Lung (tissue), 12 donors: ENCODE measurements around the gene TLE5. TPM values are rescaled to one million over a fixed set of nuclear protein-coding genes. Genes with fewer than 3 reads are reported as not detected.

ENCODE experiments used
- ATAC-seq: fragments of 200-7000 bp; cut with Tn5 transposase; one replicate; pipeline ENCODE4 v1.9.1; 2020; ENCODE audit warnings: moderate number of reproducible peaks; ENCODE audit not compliant: insufficient read depth, low FRiP score
- DNase-seq, 3 donors: peaks; one replicate each; pipeline ENCODE4 v3.0.0-alpha.2; 2013 to 2017
- H3K27ac ChIP-seq, 2 donors: one replicate each; pipeline ENCODE4 v1.5.1; 2013; ENCODE audit warnings: mild to moderate bottlenecking in 2 of 2, moderate library complexity in 2 of 2, control low read depth in 1 of 2, inconsistent platforms in 1 of 2, low read depth in 1 of 2, low read length in 1 of 2
- H3K27me3 ChIP-seq, 3 donors: one replicate each; pipeline ENCODE4 v1.5.1; 2013; ENCODE audit warnings: low read length in 2 of 3; ENCODE audit not compliant: control insufficient read depth in 3 of 3, insufficient read depth in 3 of 3
- H3K36me3 ChIP-seq, 4 donors: one replicate each; pipeline ENCODE4 v1.5.1; 2013; ENCODE audit warnings: low read length in 4 of 4, mild to moderate bottlenecking in 1 of 4, moderate library complexity in 1 of 4; ENCODE audit not compliant: control insufficient read depth in 4 of 4, insufficient read depth in 4 of 4
- H3K4me1 ChIP-seq, 5 donors: one replicate each; pipeline ENCODE4 v1.5.1; 2013; ENCODE audit warnings: low read length in 5 of 5, mild to moderate bottlenecking in 2 of 5, moderate library complexity in 1 of 5; ENCODE audit not compliant: control insufficient read depth in 5 of 5, insufficient read depth in 5 of 5
- H3K4me3 ChIP-seq: one replicate; pipeline ENCODE4 v1.5.1; 2013; ENCODE audit warnings: mild to moderate bottlenecking, control low read depth, moderate library complexity
- H3K9ac ChIP-seq, 2 donors: one replicate each; pipeline ENCODE4 v1.5.1; 2013; ENCODE audit warnings: low read length in 2 of 2, control low read depth in 1 of 2; ENCODE audit not compliant: insufficient read depth in 1 of 2
- H3K9me3 ChIP-seq, 4 donors: one replicate each; pipeline ENCODE4 v1.5.1; 2013; ENCODE audit warnings: low read length in 3 of 4, mild to moderate bottlenecking in 1 of 4, moderate library complexity in 1 of 4; ENCODE audit not compliant: control insufficient read depth in 4 of 4, insufficient read depth in 3 of 4
- CTCF ChIP-seq: IDR thresholded peaks from 2 replicates; pipeline ENCODE4 v1.5.1; 2012; ENCODE audit warnings: mild to moderate bottlenecking; ENCODE audit errors: control extremely low read depth, extremely low read depth
- WGBS, 2 donors: extraction: QIAGEN DNeasy Blood & Tissue Kit; methylation state at CpG; one replicate each; pipeline ENCODE4 v1.1.7; 2013; 5-methylcytosine and 5-hydroxymethylcytosine counted together
- polyA plus RNA-seq, 2 donors: library from polyadenylated mRNA; stranded (reverse); fragments of 200-250 nt; gene quantifications; one replicate each; pipeline ENCODE4 v1.2.1, GENCODE V29; 2013
- total RNA-seq, 2 donors: library from RNA; depleted of rRNA in 1 of 2; stranded (reverse); fragments of >200 nt in 1 of 2; gene quantifications; one replicate each; pipeline ENCODE4 v1.2.1, GENCODE V29; 2014 to 2021
- donor health status: control.
- donor health status: control.
- donor health status: Bipolar disorder and iron deficiency.
- donor health status: healthy.
- donor health status: DM: yes; HTN: yes; CAD: no.

The TLE5 gene
- total and polyA plus RNA-seq, 4 donors = 179 to 797 (median 410) TPM

- H3K9me3 ChIP-seq = peaks cover 0 to 1% (median 0%) of the 10 kb centered on the region in 4 donors
- DNase-seq (no peak), ATAC-seq (no peak)
- TF ChIP-seq CTCF = no peak
- no peak overlapping the region for H3K27ac ChIP-seq
- H3K9ac ChIP-seq = peak overlapping the region in 1 of 2 donors; percentile 13
- H3K36me3 ChIP-seq = peaks cover 0 to 16% (median 5%) of the 10 kb centered on the region in 4 donors
- no peak overlapping the region for H3K4me3 ChIP-seq
- peaks cover 0 to 26% (median 4%) of the 10 kb centered on the region in 5 donors for H3K4me1 ChIP-seq
- H3K27me3 ChIP-seq = no peaks in the 10 kb centered on the region
- WGBS, 2 donors = 93 to 95% methylated on average over 1 of the region's 1 CpG
Observed at GRCh38 chr19:3026768-3027167, 35.5 kb downstream of the TLE5 start.

GRCh38 chr19:3025549-3025886, 36.8 kb downstream of the TLE5 start:
- Histone ChIP-seq H3K4me1 (peaks cover 0 to 26% (median 4%) of the 10 kb centered on the region in 5 donors), H3K27me3 (no peaks in the 10 kb centered on the region), H3K9me3 (peaks cover 0 to 1% (median 0%) of the 10 kb centered on the region in 4 donors)

GRCh38 chr19:3024870-3025548, 37.3 kb downstream of the TLE5 start:
- H3K36me3 ChIP-seq = peaks cover 0 to 16% (median 5%) of the 10 kb centered on the region in 4 donors
- 30 to 51% methylated on average over 30 of the region's 30 CpGs for WGBS, 2 donors
- ATAC-seq = no peak
- no peak overlapping the region for H3K4me3 ChIP-seq
- DNase-seq = peak in 1 of 3 donors; percentile 42
- H3K9me3 ChIP-seq = peaks cover 0 to 1% (median 0%) of the 10 kb centered on the region in 4 donors
- no peak overlapping the region for H3K9ac ChIP-seq
- H3K27me3 ChIP-seq = no peaks in the 10 kb centered on the region
- peak overlapping the region in 1 of 2 donors; percentile 23 for H3K27ac ChIP-seq
- TF ChIP-seq CTCF = no peak
- H3K4me1 ChIP-seq = peaks cover 0 to 26% (median 4%) of the 10 kb centered on the region in 5 donors

More at GRCh38 chr19:3025549-3025886, 36.8 kb downstream of the TLE5 start:
- TF ChIP-seq CTCF = no peak
- no peak for DNase-seq
- H3K4me3 ChIP-seq = no peak overlapping the region
- no peak for ATAC-seq
- H3K9ac ChIP-seq = no peak overlapping the region
- no peak overlapping the region for H3K27ac ChIP-seq
- WGBS, 2 donors = 73 to 85% methylated on average over 9 of the region's 9 CpGs
- H3K36me3 ChIP-seq = peaks cover 0 to 16% (median 5%) of the 10 kb centered on the region in 4 donors
